Ascending aorta (tissue), 2 donors: ENCODE results near the gene CEP70. TPM values are rescaled to one million over a fixed set of nuclear protein-coding genes. Genes with fewer than 3 reads are reported as not detected.
"Not testable (repeated sequence)": the region's sequence is repeated elsewhere in the genome, so short reads cannot be mapped to it uniquely, and the experiment has no call there.

Source experiments
- DNase-seq, 2 donors: peaks; one replicate each; pipeline ENCODE4 v3.0.0-alpha.2; 2019; ENCODE audit warnings: low spot score in 2 of 2
- H3K27ac ChIP-seq, 2 donors: fragments of 200-600 bp; sonication (generic); one replicate each; pipeline ENCODE4 v1.5.1; 2016 to 2017; ENCODE audit warnings: mild to moderate bottlenecking in 1 of 2
- H3K27me3 ChIP-seq: fragments of 200-600 bp; sonication (generic); one replicate; pipeline ENCODE4 v1.5.1; 2017
- H3K36me3 ChIP-seq, 2 donors: fragments of 200-600 bp; sonication (generic); one replicate each; pipeline ENCODE4 v1.5.1; 2016
- H3K4me1 ChIP-seq, 2 donors: fragments of 200-600 bp; sonication (generic); one replicate each; pipeline ENCODE4 v1.5.1; 2016 to 2017; ENCODE audit warnings: mild to moderate bottlenecking in 1 of 2
- H3K4me3 ChIP-seq, 2 donors: fragments of 200-600 bp; sonication (generic); one replicate each; pipeline ENCODE4 v1.5.1; 2016 to 2017; ENCODE audit warnings: mild to moderate bottlenecking in 1 of 2
- H3K9me3 ChIP-seq, 2 donors: fragments of 200-600 bp; sonication (generic); one replicate each; pipeline ENCODE4 v1.5.1; 2016
- intact Hi-C: fragments of 100-400 bp; cut with DNase I; formaldehyde crosslinking; loops from one replicate; pipeline ENCODE4 v1.15.1; 2023
- total RNA-seq: library from RNA; depleted of rRNA; stranded (reverse); fragments of >200 nt; gene quantifications from one replicate; pipeline ENCODE4 v1.1.0, GENCODE V29; 2016
- TF ChIP-seq, protein P1 (sequence below), 3 experiments: fragments of 200-600 bp in 2 of 3; fragments of 450-650 bp in 1 of 3; sonication (generic) in 2 of 3; IDR thresholded peaks; one replicate each; pipeline ENCODE4 v1.5.1; 2016 to 2019; ENCODE audit warnings: antibody characterized with exemption in 3 of 3, mild to moderate bottlenecking in 1 of 3, moderate library complexity in 1 of 3

Gene CEP70
- total RNA-seq, 1 donor from 2014 or later: 7.6 TPM

GRCh38 chr3:138578961-138579574 lies 15.0 kb downstream of the CEP70 start:
- no peak overlapping the region for H3K27ac ChIP-seq
- no peaks in the 10 kb centered on the region for H3K4me1 ChIP-seq
- H3K4me3 ChIP-seq: no peak overlapping the region
- TF ChIP-seq, protein P1, sequence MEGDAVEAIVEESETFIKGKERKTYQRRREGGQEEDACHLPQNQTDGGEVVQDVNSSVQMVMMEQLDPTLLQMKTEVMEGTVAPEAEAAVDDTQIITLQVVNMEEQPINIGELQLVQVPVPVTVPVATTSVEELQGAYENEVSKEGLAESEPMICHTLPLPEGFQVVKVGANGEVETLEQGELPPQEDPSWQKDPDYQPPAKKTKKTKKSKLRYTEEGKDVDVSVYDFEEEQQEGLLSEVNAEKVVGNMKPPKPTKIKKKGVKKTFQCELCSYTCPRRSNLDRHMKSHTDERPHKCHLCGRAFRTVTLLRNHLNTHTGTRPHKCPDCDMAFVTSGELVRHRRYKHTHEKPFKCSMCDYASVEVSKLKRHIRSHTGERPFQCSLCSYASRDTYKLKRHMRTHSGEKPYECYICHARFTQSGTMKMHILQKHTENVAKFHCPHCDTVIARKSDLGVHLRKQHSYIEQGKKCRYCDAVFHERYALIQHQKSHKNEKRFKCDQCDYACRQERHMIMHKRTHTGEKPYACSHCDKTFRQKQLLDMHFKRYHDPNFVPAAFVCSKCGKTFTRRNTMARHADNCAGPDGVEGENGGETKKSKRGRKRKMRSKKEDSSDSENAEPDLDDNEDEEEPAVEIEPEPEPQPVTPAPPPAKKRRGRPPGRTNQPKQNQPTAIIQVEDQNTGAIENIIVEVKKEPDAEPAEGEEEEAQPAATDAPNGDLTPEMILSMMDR (IDR thresholded peaks at IDR 0.05): no peak
- intact Hi-C loops: no loop called here
- H3K27me3 ChIP-seq: no peaks in the 10 kb centered on the region
- no peak for DNase-seq
- H3K9me3 ChIP-seq: peaks cover 0 to 2% of the 10 kb centered on the region in 2 donors
- peaks cover 0 to 4% of the 10 kb centered on the region in 2 donors for H3K36me3 ChIP-seq

- H3K4me1 ChIP-seq: no peaks in the 10 kb centered on the region
- no peaks in the 10 kb centered on the region for H3K27me3 ChIP-seq
- DNase-seq: no peak
- intact Hi-C loops: no loop called here
- H3K9me3 ChIP-seq: peaks cover 0 to 5% of the 10 kb centered on the region in 2 donors
- TF ChIP-seq, protein P1 (IDR thresholded peaks at IDR 0.05): no peak
- H3K4me3 ChIP-seq: no peak overlapping the region
- no peak overlapping the region for H3K27ac ChIP-seq
- H3K36me3 ChIP-seq: peaks cover 0 to 11% of the 10 kb centered on the region in 2 donors
Observed at GRCh38 chr3:138578141-138578540, 15.9 kb downstream of the CEP70 start.

GRCh38 chr3:138573138-138573537 lies 20.9 kb downstream of the CEP70 start:
- TF ChIP-seq, protein P1 (IDR thresholded peaks at IDR 0.05): no peak
- intact Hi-C loops: no loop called here
- H3K36me3 ChIP-seq: peaks cover 0 to 25% of the 10 kb centered on the region in 2 donors
- H3K4me3 ChIP-seq: no peak overlapping the region
- no peak overlapping the region for H3K27ac ChIP-seq
- H3K9me3 ChIP-seq: peaks cover 0 to 5% of the 10 kb centered on the region in 2 donors
- no peak for DNase-seq
- no peaks in the 10 kb centered on the region for H3K4me1 ChIP-seq
- H3K27me3 ChIP-seq: no peaks in the 10 kb centered on the region

DNA sequence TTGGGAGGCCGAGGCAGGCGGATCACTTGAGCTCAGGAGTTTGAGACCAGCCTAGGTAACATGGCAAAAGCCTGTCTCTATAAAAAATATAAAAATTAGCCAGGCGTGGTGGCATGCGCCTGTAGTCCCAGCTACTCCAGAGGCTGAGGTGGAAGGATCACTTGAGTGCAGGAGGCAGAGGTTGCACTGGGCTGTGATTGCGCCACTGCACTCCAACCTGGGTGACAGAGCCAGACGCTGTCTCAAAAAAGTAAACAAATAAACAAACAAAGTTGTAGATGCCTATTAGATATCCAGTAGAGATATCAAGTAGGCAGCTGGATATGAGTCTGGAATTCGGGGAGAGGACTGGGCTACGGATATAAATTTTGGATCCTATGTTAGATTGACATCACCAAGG lies 24.4 kb downstream of the CEP70 start:
- H3K4me1 ChIP-seq, H3K4me3 ChIP-seq, H3K27ac ChIP-seq, DNase-seq, intact Hi-C loops, H3K9me3 ChIP-seq, H3K27me3 ChIP-seq: not testable (repeated sequence)
- peaks cover 3 to 34% of the 10 kb centered on the region in 2 donors for H3K36me3 ChIP-seq

DNA sequence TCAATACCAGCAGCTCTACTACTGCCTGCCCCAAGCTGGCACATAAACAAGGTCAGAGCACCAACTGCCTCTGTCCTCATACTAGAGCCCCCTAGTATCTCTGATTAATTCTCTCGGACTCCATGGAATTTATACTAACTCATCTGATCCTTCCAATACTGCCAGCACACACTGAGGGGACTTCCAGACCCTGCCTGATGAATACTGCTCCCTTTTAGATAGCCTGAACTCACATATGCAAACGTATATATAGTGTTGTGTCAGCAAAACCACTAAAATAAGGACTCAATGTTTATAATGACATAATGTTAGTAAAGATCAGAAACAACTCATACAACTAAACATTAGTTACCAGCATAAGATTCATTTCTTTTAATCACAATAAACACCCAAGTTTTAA lies 25.0 kb downstream of the CEP70 start:
- intact Hi-C loops: no loop called here
- H3K4me1 ChIP-seq: no peaks in the 10 kb centered on the region
- TF ChIP-seq, protein P1 (IDR thresholded peaks at IDR 0.05): no peak
- peaks cover 0 to 3% of the 10 kb centered on the region in 2 donors for H3K9me3 ChIP-seq
- no peaks in the 10 kb centered on the region for H3K27me3 ChIP-seq
- no peak for DNase-seq
- no peak overlapping the region for H3K4me3 ChIP-seq
- peaks cover 3 to 30% of the 10 kb centered on the region in 2 donors for H3K36me3 ChIP-seq
- no peak overlapping the region for H3K27ac ChIP-seq

GRCh38 chr3:138567403-138567802 lies 26.7 kb downstream of the CEP70 start:
- Histone ChIP-seq H3K27me3 (no peaks in the 10 kb centered on the region), H3K4me1 (no peaks in the 10 kb centered on the region), H3K27ac (no peak overlapping the region), H3K9me3 (peaks cover 0 to 3% of the 10 kb centered on the region in 2 donors), H3K36me3 (peaks cover 3 to 20% of the 10 kb centered on the region in 2 donors), H3K4me3 (no peak overlapping the region)
- intact Hi-C loops: no loop called here
- TF ChIP-seq, protein P1 (IDR thresholded peaks at IDR 0.05): no peak
- DNase-seq: no peak

DNA sequence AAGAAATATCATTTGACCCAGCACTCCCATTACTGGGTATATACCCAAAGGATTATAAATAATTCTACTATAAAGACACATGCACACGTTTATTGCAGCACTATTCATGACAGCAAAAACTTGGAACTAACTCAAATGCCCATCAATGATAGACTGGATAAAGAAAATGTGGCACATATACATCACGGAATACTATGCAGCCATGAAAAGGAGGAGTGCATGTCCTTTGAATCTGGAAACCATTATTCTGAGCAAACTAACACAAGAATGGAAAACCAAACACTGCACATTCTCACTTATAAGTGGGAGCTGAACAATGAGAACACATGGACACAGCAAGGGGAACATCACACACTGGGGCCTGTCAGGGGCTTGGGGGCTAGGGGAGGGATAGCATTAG lies 27.8 kb downstream of the CEP70 start:
- H3K4me1 ChIP-seq, H3K9me3 ChIP-seq, H3K27me3 ChIP-seq, H3K4me3 ChIP-seq, intact Hi-C loops, DNase-seq, H3K27ac ChIP-seq: not testable (repeated sequence)
- peaks cover 3 to 23% of the 10 kb centered on the region in 2 donors for H3K36me3 ChIP-seq

- intact Hi-C loops, H3K4me3 ChIP-seq, H3K27ac ChIP-seq, DNase-seq, H3K27me3 ChIP-seq, H3K4me1 ChIP-seq: not testable (repeated sequence)
- Histone ChIP-seq H3K9me3 (peaks cover 6 to 28% of the 10 kb centered on the region in 2 donors), H3K36me3 (peaks cover 3 to 35% of the 10 kb centered on the region in 2 donors)
Observed at GRCh38 chr3:138562902-138563301, 31.2 kb downstream of the CEP70 start.
